ENCODE measurements around the gene ADGB.
A peak's percentile ranks its signal among the peaks of the same experiment; 100 is the strongest.

Gene ADGB

DNA sequence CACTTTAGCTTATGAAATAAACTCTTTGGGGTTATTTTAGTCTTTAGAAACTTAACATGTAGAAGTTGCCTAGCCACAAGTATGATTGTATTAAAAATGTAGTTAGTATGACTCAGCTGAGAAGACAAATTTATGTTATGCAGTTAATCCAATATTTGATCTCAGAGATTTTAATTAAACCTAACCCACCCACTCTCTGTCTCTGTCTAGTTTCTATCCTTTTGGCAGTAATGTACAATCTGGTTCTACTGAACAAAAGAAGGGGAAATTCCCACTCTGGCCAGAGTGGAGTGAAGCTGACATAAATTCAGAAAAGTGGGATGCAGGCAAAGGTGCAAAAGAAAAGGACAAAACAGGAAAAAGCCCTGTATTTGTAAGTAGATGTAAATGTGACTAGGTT lies 36.4 kb downstream of the ADGB start:
- DNase-seq = no peak

DNA sequence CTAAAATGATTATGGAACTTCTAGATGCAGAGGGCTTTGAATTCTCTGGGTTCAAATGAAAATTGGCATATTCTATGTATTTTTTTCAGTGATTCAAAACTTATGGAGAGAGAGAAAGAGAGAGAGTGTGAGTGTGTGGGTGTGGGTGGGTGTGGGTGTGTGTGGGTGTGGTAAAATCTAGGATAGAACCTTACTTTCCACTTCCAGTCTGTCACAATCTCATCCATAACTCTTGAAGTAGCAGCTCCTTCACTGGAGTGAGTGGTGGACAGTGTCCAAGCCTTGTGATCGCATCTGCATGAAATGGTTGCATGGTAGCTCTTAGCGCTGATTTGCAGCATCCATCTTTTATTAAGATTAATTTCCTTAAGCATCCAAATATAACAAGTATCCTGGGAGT lies 37.7 kb downstream of the ADGB start:
- no peak for DNase-seq

DNA sequence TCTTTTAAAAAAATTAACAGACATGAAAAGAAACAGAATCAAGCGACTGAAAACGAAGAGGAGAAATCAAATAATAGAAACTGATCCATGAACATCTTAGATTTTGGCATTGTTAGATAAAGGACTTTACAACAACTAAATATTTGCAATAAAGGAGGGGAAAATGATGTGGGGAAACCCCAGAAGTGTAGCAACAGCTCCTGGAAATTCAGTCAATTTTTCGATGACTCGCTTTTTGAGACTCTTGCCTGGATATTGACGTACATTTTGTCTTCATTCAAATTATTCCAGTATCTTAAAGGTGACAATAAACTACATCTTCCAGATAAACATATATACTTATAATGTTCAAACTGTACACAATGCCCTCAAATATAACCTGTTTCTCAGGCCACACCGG lies 44.1 kb downstream of the ADGB start:
- no peak for DNase-seq

DNA sequence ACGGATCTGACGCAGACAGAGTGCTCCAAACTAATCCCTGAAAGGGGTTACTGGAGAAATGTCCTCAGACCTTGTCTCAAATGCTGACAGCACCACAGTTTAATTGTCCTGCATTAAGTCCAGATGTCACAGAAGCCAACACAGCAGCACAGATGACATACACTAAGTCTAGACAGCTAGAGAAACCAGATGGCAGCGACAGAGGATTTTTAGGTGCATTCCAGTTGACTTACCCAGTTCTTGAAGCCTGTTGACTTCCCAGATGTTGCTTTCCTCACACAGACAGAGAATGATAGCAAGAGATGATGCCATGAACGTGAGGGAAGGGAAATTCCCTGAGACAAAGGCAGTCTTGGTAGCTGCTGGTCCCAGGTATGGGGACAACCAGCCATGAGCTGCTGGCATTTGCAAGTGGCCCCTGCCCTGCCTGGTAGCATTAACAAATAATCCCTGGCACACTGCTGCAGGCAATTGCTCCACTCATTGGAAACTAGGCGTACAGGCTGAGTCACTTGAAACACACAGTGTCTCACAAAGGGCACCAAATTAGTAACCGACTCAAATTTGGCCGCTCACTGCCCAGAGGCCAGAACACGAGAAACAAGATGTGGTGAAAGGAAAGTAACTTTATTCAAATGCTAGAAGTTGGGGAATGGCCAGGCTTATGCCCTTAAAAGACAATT lies 52.2 kb downstream of the ADGB start:
- DNase-seq = no peak

DNA sequence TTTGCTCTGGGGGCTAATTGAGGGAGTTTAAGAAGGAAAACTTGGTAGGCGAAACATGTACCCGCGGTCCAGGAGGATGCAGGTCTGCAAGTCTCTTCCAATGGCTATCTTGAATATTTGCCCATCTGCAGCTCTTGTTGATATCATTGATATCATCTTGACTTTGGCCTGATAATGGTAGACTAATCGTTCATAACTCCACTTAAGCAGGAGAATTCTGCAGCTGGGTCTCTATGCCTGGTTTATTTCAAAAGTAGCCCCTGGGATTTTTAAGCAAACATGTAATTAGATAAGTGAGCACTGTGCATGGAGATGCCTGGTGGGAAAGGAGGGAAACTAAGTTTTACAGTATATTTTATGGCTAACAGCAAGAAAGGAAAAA lies 52.7 kb downstream of the ADGB start:
- DNase-seq = no peak

DNA sequence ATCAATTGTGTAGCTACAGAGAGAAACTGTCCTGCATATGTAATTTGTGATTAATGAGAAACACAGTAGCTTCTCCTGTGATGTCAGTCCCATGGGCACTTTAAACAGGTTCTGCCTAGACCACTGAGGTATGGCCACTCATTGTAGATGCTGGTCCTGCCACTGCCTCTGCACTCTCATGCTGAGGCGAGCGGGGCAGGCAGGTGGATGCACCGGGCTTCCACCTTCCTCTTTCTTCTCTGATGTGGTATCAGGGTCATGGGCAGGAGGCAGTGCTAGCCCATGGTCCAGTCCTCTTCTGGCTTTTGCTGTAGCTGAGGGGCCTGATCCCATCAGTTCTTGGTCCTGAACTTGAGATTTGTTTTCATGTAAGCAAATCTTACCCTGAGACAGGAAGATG lies 58.7 kb downstream of the ADGB start:
- DNase-seq = no peak

DNA sequence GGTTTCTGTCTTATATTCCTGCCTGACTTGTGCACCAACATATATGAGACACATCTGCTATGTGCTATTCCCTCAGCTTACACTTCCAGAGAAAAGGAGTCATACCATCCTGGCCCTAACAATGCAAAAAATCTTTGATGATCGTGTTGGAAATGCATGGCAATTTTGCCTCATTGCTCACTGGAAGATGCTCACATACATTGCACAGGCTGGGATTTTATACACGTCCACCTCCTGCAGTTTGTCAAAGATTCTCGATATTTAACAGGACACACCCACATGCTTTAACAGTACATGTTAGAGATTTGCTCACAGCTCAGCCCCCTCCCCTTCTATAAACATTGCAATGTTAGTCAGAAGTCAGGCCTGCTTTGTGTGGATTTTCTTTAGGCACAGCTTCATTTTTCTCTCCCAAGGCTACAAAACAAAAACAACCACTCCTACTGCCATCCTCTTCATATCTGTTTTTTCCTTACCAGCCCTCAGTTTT lies 66.1 kb downstream of the ADGB start:
- no peak for DNase-seq

DNA sequence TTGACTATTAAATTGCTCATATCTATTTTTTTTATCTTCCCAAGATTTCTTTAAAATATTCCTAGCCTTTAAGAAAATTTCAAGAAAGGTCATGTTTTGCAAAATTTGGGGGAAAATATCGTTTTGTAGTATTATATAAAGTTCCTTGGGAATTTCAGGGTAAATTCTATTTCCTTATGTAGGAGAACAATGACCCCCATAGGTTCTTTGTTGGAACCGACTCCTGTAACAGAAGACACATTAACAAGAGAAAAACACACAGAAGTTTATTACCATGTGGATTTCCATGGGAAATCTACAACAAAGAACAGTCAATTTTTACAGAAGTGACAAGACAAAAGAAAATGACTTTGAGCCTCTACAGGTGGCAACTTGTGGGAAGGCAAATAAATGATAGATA lies 68.1 kb downstream of the ADGB start:
- no peak for DNase-seq

DNA sequence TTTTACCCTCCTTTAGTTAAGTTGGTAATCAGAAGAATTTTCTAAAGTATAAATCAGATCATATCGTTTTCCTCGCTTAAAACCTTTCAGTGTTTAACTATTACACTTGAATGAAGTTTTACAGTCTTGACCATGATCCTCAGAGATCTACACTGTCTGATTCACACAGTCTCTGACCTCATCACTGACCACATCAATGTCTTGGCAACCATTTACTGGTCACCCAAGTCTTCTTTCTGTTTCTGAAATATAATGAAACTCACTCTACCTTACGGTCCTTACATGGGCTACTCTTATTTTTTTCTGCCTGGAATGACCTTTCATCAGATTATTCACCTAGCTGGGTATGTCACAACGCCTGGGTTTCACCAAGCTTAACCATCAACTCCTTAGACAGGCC lies 71.4 kb downstream of the ADGB start:
- no peak for DNase-seq

DNA sequence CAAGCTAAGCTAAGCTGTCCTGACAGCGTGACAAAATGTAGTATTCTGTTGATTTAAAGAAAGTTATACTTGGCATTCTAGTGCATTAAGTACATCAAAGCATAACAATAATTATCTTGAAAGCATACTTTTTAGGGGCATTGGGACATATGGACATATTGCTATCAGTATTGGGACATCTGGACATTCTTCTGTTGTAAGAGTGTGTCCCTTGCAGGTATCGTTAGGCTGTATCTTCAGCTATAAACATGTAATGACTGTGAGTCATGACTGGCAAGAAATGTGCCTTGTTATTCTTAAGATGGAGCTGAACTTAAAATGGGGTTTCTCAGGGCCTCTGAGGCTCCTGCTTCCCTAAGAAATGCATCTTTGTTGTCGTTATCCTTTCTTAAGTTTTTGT lies 74.3 kb downstream of the ADGB start:
- no peak for DNase-seq

DNA sequence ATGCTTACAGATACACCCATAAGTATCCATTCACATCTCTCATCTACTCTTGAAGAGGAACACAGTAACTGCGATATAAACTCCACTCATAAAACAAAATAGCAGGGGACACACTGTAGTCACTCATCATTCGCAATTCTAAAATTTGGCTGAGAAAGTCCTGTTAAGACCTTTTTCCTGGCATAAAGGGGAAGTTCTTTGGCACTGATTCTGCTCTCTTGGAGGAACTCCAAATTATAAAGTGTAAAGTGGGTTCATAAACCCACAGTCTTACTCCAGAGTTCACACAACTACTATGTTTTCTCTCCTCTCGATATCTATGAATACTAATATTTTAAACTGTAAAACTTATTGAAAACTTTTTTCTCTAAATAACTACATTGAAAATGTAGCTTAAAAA lies 80.6 kb downstream of the ADGB start:
- DNase-seq = no peak

DNA sequence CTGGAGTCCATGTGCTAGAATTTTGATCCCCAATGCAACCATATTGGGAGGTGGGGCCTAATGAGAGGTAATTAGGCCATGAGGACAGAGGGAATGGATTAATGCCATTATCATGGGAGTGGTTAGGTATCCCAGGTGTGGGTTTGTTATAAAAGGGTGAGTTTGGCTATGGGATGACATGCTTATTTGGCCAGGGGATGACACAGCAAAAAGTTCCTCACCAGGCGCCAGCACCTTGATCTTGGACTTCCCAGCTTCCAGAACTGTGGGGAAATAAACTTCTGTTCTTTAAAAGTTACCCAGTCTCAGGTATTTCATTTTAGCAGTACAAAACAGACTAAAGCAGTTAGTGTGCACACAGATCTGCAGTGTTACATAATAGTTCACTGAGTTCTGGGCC lies 84.1 kb downstream of the ADGB start:
- DNase-seq = no peak

DNA sequence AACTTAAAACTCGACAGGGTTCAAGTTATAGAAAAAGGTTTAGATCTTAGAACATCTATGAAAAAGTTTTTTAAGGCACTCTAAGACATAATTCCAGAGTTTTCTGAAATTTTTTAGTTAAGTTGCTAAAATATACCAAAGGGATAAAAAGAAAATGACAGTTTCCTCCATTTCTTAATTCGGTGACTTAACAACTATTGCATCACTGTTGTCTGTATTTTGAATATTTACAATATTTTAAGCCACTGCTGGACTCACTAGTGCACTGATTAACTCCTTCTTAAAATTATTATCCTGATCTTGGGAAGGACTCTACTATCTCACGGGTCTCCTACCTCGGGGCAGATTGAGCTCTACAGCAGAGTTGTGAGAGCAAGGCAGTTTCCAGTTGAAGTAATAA lies 91.0 kb downstream of the ADGB start:
- no peak for DNase-seq

DNA sequence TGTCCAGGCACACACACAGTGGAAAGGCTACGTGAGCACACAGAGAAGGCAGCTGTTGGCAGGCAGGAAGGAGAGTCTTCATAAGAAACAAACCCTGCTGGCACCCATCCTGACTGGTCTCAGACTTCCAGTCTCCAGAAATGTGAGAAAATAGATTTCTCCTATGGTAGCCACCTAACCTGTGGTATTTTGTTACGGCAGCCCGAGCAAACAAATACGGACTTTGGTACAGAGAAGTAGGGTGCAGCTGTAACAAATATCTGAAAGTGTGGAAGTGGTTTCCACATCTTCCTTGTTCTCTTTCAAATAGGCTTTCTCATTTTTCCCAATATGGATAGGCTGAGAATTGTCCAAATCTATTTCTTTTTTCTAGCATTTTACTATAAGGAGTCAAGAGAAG lies 94.6 kb downstream of the ADGB start:
- no peak for DNase-seq

DNA sequence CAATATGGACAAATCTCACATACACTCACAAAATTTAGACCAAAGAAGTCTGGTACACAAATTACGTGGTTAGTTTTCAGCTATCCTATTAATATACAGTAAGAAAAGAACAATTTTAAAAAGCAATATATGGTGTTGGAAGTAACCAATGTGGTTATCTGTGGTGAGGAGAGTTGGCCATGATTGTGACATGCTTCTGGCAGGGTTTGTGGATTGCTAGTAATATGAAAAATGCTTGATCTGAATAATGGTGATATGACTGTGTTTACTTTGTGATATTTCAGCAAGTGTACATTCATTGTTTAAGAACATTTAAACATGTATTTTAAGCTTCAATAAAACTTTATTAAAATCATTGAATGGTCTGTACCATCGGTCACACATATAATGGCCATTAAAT lies 99.1 kb downstream of the ADGB start:
- no peak for DNase-seq

DNA sequence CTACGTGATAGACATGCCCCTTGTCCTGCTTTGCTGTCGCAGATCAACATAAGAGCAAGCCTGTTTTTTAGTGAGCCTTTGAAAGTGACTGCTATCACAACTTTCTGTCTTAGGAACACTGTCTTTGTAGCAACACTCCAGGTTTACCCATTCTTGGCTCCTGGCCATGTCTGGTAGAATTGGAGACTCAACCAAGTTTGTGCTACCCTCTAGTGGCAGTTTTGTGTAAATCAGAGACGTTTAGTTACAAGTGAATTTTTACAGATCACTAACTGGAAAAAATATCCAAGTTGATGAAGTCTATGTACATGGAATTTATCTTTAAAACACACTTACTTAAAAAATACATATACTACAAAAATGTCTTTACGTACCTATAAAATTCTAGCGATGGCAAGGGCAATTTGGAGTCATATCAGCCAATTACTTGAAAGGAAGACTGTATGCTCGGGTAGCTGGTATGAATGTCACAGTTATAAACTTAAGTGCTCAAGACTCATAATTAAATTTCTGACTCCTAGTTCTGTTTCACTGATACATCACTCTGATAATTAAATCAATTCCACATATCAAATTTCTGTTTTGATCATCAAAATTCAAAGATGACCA lies 101.4 kb downstream of the ADGB start:
- peak; percentile 65 for DNase-seq

DNA sequence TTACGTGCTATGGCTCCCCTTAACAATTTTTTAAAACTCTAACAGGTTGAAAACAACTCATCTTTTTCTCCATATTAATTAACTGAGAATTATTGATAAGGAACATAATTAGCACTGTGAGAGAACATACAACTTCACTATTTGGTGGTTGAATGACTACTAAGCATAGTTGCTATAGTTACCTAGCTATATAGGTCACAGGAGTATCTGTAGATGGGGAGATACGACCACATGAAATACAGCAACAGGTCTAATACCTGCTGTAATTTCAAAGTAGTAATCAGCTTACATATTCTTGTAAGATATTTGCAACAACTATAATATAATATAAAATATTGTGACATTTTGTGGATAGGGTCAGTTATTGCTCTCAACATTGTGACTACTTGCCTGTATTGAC lies 102.9 kb downstream of the ADGB start:
- DNase-seq = no peak

DNA sequence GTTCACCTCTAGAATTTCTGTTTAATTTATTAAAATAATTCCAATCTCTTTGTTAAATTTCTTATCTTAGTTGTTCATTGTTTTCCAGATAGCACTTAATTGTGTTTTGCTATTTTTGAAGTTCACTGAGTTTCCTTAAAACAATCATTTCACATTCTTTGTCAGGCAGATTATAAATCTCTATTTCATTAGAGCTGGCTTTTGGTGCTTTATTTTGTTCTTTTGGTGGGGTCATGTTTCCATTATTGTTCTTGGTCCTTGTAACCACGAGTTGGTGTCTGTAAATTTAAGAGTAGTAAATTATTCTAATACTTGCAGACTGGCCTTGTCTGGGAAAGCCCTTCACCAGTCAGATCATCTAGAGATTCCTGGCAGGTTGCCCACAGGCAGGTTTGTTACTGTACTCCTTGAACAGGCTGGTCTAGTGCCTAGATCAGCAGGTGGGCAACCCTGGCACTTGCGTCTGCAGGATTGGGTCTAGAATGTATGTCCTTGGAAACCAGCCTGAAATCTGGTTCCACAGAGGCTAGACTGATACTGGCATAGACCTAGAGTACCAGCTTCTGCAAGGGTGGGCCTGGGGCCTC lies 110.4 kb downstream of the ADGB start:
- DNase-seq = no peak

DNA sequence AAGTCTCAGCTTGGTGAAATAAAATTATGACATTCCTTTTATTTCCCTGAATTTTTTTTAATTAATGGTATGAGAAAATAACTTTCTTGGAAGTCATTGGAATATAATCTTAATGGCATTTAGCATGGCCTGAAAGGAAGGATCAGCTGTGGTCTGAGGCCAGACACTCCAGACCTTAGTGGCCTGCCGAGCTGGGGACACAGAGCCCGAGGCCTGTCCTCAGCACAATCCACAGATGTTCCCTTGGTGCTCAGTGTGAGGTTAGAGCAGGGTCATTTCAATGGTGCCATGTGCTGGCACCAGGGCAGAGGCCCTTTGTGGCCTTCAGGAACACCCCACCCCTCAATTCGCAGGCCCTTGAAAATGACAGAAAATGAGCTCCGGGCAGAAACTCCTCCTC lies 120.6 kb downstream of the ADGB start:
- no peak for DNase-seq

DNA sequence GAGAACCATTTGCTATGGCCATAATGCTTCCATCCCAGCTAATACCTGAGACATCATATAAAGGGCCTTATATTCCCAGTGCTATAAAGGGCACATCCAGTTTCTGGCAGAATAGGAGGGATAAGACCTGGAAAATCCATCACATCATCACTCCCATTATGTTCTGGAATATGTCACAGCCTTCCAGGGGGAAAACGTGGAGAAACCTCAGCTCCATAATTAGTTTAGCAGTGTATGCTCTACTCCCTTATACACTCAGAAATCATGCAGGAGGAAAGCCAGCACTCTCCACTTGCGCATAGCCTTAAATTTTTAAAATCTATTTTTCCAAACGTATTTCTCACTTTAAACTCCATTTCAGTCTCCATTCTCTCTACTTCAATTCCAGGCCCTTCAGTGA lies 140.9 kb downstream of the ADGB start:
- DNase-seq = no peak

DNA sequence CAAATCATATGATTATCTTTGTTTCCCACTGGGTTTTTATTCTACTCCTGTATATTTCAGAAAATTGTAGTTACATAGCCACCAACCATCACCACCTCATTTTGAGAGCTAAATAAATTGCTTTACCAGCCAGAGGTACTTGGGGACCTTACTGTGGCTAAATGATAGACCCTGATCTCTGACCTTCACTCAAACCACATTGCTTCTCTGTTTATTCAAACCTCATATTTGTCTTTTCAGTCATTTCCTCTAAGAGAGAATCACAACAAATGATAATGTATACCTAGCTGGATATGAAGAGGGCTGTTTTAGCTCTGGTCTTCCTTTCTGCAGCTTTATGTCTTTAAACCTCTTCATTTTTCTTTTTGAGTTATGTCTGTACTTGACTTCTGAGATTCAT lies 142.8 kb downstream of the ADGB start:
- DNase-seq = no peak

DNA sequence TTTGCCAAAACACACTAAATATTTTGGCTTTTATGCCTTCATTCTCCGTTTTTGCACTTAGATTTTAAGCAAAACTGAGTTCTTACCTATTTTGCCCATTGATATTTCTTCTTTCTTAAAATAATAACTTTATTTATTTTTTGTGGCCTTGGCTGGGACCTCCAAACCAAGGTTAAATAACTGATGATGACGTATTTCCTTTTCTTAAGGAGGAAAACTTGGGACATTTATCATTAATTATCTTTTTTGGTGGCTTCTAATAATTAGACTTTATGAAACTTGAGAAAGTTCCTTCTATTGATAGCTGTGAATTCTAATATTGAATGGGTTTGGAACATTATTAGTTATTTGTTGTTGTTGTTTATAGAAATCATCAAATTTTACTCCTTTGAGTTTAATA lies 154.5 kb downstream of the ADGB start:
- DNase-seq = no peak

DNA sequence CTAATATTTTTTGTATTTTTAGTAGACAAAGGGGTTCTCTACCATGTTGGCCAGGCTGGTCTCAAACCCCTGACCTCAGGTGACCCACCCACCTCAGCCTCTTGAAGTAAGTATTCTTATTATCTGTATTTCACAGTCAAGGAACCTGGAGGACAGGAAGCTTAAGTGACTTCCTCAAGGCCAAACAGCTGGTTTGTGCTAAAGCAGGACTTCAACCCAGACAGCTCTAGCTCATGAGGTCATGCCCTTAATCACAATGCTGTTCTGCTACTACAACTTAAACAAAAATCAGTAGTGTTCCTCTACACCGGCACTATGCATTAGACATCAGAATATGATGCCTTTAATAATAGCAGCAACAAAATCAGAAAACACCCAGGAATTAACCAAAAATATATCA lies 168.9 kb downstream of the ADGB start:
- DNase-seq = no peak

DNA sequence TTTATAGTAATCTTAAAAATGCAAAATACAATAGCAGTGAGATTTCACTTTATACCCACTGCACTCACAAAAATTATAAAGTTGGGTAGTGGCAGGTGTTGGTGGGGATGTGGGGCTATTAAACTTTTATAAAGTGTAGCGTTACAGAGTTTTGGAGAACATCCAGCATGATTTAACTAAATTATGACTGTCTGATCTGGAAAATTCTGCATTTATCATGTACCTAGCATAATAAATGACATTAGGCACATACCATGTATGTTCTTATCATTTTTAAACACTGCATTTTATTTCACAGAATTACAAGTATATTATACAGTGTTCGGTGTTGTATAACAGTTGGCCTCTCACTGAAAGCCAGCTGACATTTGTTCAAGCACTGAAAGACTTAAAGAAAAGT lies 169.9 kb downstream of the ADGB start:
- no peak for DNase-seq
